Prostate gland (tissue), 2 donors: Measurements from ENCODE around the gene HSPA4L. TPM values are rescaled to one million over a fixed set of nuclear protein-coding genes. Genes with fewer than 3 reads are reported as not detected.

Experiments used
- DNase-seq: peaks from one replicate; pipeline ENCODE4 v3.0.0-alpha.2; 2019; ENCODE audit warnings: low spot score
- H3K27ac ChIP-seq, 2 donors: fragments of 200-600 bp; sonication (generic); 2 replicates each; pipeline ENCODE4 v1.5.1; 2017 to 2019
- H3K27me3 ChIP-seq: fragments of 200-600 bp; sonication (generic); replicated peaks from 2 replicates; pipeline ENCODE4 v1.5.1; 2019; ENCODE audit not compliant: insufficient read depth
- H3K36me3 ChIP-seq, 2 donors: fragments of 200-600 bp; sonication (generic); 1 replicate in 1 of 2; 2 replicates in 1 of 2; pipeline versions ENCODE4 v1.5.1 to v1.8.1; 2017 to 2019
- H3K4me1 ChIP-seq: fragments of 200-600 bp; sonication (generic); replicated peaks from 2 replicates; pipeline ENCODE4 v1.5.1; 2019
- H3K4me3 ChIP-seq, 2 donors: fragments of 200-600 bp; sonication (generic); 2 replicates each; pipeline ENCODE4 v1.5.1; 2017 to 2019
- H3K9me3 ChIP-seq: fragments of 200-600 bp; sonication (generic); 2 replicates; pipeline ENCODE4 v1.5.1; 2017
- CTCF ChIP-seq, 4 experiments: fragments of 200-600 bp in 2 of 4; fragments of 450-650 bp in 2 of 4; sonication (generic) in 2 of 4; IDR thresholded peaks; 1 replicate in 3 of 4; 2 replicates in 1 of 4; pipeline ENCODE4 v1.5.1; 2016 to 2019; ENCODE audit warnings: antibody characterized with exemption in 4 of 4, mild to moderate bottlenecking in 2 of 4, moderate library complexity in 2 of 4
- POLR2A ChIP-seq: fragments of 450-650 bp; IDR thresholded peaks from one replicate; pipeline ENCODE4 v1.6.1; 2016; ENCODE audit warnings: antibody characterized with exemption, mild to moderate bottlenecking
- POLR2AphosphoS5 ChIP-seq: sonication (generic); formaldehyde crosslinking; IDR thresholded peaks from one replicate; pipeline ENCODE4 v1.6.1; 2017; ENCODE audit warnings: antibody characterized with exemption
- WGBS: methylation state at CpG from one replicate; pipeline ENCODE4 v1.1.5; 2018; 5-methylcytosine and 5-hydroxymethylcytosine counted together
- intact Hi-C: fragments of 100-400 bp; cut with DNase I; formaldehyde crosslinking; loops from one replicate; pipeline ENCODE4 v1.14.2; 2022
- total RNA-seq, 2 donors: library from RNA; depleted of rRNA; stranded (reverse); fragments of >200 nt; gene quantifications; one replicate each; pipeline ENCODE4 v1.1.0, GENCODE V29; 2016

The HSPA4L gene
- total RNA-seq, 2 donors from 2014 or later, result 8.8 to 12.9 TPM

- Histone ChIP-seq H3K9me3 (no peaks in the 10 kb centered on the region), H3K4me1 (no peaks in the 10 kb centered on the region), H3K36me3 (no peaks in the 10 kb centered on the region), H3K27ac (no peak overlapping the region), H3K27me3 (no peaks in the 10 kb centered on the region), H3K4me3 (no peak overlapping the region)
- no peak for DNase-seq
- whole genome bisulfite sequencing, result 100% methylated on average over 1 of the region's 1 CpG
- intact Hi-C loops, result no loop called here
- TF ChIP-seq POLR2AphosphoS5, result no peak
Measured at GRCh38 chr4:127741247-127741646, 40.9 kb upstream of the HSPA4L start.

- intact Hi-C loops, result no loop called here
- Histone ChIP-seq H3K9me3 (no peaks in the 10 kb centered on the region), H3K4me1 (no peaks in the 10 kb centered on the region), H3K27ac (no peak overlapping the region), H3K27me3 (no peaks in the 10 kb centered on the region), H3K4me3 (no peak overlapping the region), H3K36me3 (no peaks in the 10 kb centered on the region)
- DNase-seq, result no peak
- WGBS, result 89% methylated on average over 4 of the region's 4 CpGs
- no peak for TF ChIP-seq CTCF (IDR thresholded peaks at IDR 0.05)
- no peak for TF ChIP-seq POLR2A
- TF ChIP-seq POLR2AphosphoS5, result no peak
Measured at GRCh38 chr4:127747883-127748282, 34.2 kb upstream of the HSPA4L start.

GRCh38 chr4:127748957-127749356, 33.2 kb upstream of the HSPA4L start:
- Histone ChIP-seq H3K36me3 (no peaks in the 10 kb centered on the region), H3K27me3 (no peaks in the 10 kb centered on the region), H3K4me3 (no peak overlapping the region), H3K4me1 (no peaks in the 10 kb centered on the region), H3K27ac (no peak overlapping the region), H3K9me3 (no peaks in the 10 kb centered on the region)
- intact Hi-C loops, result no loop called here
- no peak for TF ChIP-seq CTCF (IDR thresholded peaks at IDR 0.05)
- TF ChIP-seq POLR2AphosphoS5, result no peak
- no peak for TF ChIP-seq POLR2A
- 96% methylated on average over 2 of the region's 2 CpGs for WGBS
- DNase-seq, result no peak

- 80% methylated on average over 2 of the region's 2 CpGs for WGBS
- H3K4me3 ChIP-seq, result no peak overlapping the region
- H3K36me3 ChIP-seq, result no peaks in the 10 kb centered on the region
- no peaks in the 10 kb centered on the region for H3K4me1 ChIP-seq
- DNase-seq, result no peak
- H3K9me3 ChIP-seq, result no peaks in the 10 kb centered on the region
- TF ChIP-seq POLR2A (no peak), CTCF (IDR thresholded peaks at IDR 0.05) (no peak), POLR2AphosphoS5 (no peak)
- intact Hi-C loops, result no loop called here
- H3K27me3 ChIP-seq, result no peaks in the 10 kb centered on the region
- no peak overlapping the region for H3K27ac ChIP-seq
Measured at GRCh38 chr4:127756906-127757305, 25.2 kb upstream of the HSPA4L start.

- no peak for DNase-seq
- intact Hi-C loops, result no loop called here
- Histone ChIP-seq H3K4me3 (no peak overlapping the region), H3K27ac (no peak overlapping the region), H3K36me3 (no peaks in the 10 kb centered on the region), H3K27me3 (no peaks in the 10 kb centered on the region), H3K4me1 (no peaks in the 10 kb centered on the region), H3K9me3 (no peaks in the 10 kb centered on the region)
- TF ChIP-seq POLR2AphosphoS5, result no peak
- TF ChIP-seq CTCF (IDR thresholded peaks at IDR 0.05), result no peak
- no peak for TF ChIP-seq POLR2A
- 85% methylated on average over 2 of the region's 2 CpGs for WGBS
Measured at GRCh38 chr4:127759228-127759820, 22.8 kb upstream of the HSPA4L start.
